Uterus (tissue), 4 donors: ENCODE measurements around the gene LRRC8B. TPM values are rescaled to one million over a fixed set of nuclear protein-coding genes. Genes with fewer than 3 reads are reported as not detected.
"Not testable (repeated sequence)": the region's sequence is repeated elsewhere in the genome, so short reads cannot be mapped to it uniquely, and the experiment has no call there.

Experiments used
- DNase-seq, 2 donors: peaks; one replicate each; pipeline ENCODE4 v3.0.0-alpha.2; 2019 to 2020
- H3K27ac ChIP-seq, 2 donors: fragments of 200-600 bp; sonication (generic); 1 replicate in 1 of 2; 2 replicates in 1 of 2; pipeline ENCODE4 v1.5.1; 2016 to 2018
- H3K27me3 ChIP-seq, 2 donors: fragments of 200-600 bp; sonication (generic); one replicate each; pipeline ENCODE4 v1.5.1; 2018 to 2019; ENCODE audit warnings: control low read depth in 1 of 2
- H3K36me3 ChIP-seq, 2 donors: fragments of 200-600 bp; sonication (generic); one replicate each; pipeline ENCODE4 v1.5.1; 2019; ENCODE audit warnings: control low read depth in 1 of 2
- H3K4me1 ChIP-seq, 2 donors: fragments of 200-600 bp; sonication (generic); one replicate each; pipeline ENCODE4 v1.5.1; 2018 to 2019; ENCODE audit warnings: control low read depth in 1 of 2
- H3K4me3 ChIP-seq, 2 donors: fragments of 200-600 bp; sonication (generic); 1 replicate in 1 of 2; 2 replicates in 1 of 2; pipeline ENCODE4 v1.5.1; 2018 to 2019; ENCODE audit warnings: mild to moderate bottlenecking in 1 of 2
- H3K9me3 ChIP-seq, 2 donors: fragments of 200-600 bp; sonication (generic); one replicate each; pipeline ENCODE4 v1.5.1; 2019; ENCODE audit warnings: control low read depth in 1 of 2
- POLR2A ChIP-seq, 2 donors: fragments of 450-650 bp; IDR thresholded peaks; one replicate each; pipeline ENCODE4 v1.6.1; 2016; ENCODE audit warnings: antibody characterized with exemption in 2 of 2, mild to moderate bottlenecking in 1 of 2, moderate library complexity in 1 of 2
- intact Hi-C: fragments of 100-400 bp; cut with DNase I; formaldehyde crosslinking; loops from one replicate; pipeline ENCODE4 v1.15.1; 2023; ENCODE audit warnings: low total_unique reads
- total RNA-seq, 4 donors: library from RNA; depleted of rRNA in 3 of 4; stranded (reverse); fragments of >200 nt in 3 of 4; gene quantifications; one replicate each; pipeline versions ENCODE4 v1.1.0 to v1.2.4, GENCODE V29; 2014 to 2023
- TF ChIP-seq, protein P1 (sequence below), 4 experiments: fragments of 200-600 bp in 2 of 4; fragments of 450-650 bp in 2 of 4; sonication (generic) in 2 of 4; IDR thresholded peaks; one replicate each; pipeline ENCODE4 v1.5.1; 2016 to 2019; ENCODE audit warnings: antibody characterized with exemption in 4 of 4, mild to moderate bottlenecking in 2 of 4, moderate library complexity in 1 of 4
- donor health status: DM: yes; HTN: yes; CAD: no.

LRRC8B gene
- total RNA-seq, 4 donors from 2014 or later = 1.0 to 9.8 (median 7.6) TPM

GRCh38 chr1:89627596-89627962 lies 103.0 kb downstream of the LRRC8B start:
- intact Hi-C loops = no loop called here
- Histone ChIP-seq H3K27me3 (no peaks in the 10 kb centered on the region), H3K27ac (no peak overlapping the region), H3K4me3 (no peak overlapping the region), H3K36me3 (no peaks in the 10 kb centered on the region), H3K9me3 (no peaks in the 10 kb centered on the region), H3K4me1 (peaks cover 0 to 4% of the 10 kb centered on the region in 2 donors)
- no peak for DNase-seq
- TF ChIP-seq, protein P1, sequence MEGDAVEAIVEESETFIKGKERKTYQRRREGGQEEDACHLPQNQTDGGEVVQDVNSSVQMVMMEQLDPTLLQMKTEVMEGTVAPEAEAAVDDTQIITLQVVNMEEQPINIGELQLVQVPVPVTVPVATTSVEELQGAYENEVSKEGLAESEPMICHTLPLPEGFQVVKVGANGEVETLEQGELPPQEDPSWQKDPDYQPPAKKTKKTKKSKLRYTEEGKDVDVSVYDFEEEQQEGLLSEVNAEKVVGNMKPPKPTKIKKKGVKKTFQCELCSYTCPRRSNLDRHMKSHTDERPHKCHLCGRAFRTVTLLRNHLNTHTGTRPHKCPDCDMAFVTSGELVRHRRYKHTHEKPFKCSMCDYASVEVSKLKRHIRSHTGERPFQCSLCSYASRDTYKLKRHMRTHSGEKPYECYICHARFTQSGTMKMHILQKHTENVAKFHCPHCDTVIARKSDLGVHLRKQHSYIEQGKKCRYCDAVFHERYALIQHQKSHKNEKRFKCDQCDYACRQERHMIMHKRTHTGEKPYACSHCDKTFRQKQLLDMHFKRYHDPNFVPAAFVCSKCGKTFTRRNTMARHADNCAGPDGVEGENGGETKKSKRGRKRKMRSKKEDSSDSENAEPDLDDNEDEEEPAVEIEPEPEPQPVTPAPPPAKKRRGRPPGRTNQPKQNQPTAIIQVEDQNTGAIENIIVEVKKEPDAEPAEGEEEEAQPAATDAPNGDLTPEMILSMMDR (IDR thresholded peaks at IDR 0.05) = no peak
- TF ChIP-seq POLR2A (IDR thresholded peaks at IDR 0.05) = no peak

GRCh38 chr1:89629146-89629545 lies 104.5 kb downstream of the LRRC8B start:
- Histone ChIP-seq H3K27me3 (no peaks in the 10 kb centered on the region), H3K36me3 (no peaks in the 10 kb centered on the region), H3K27ac (no peak overlapping the region), H3K4me3 (no peak overlapping the region), H3K4me1 (peaks cover 0 to 4% of the 10 kb centered on the region in 2 donors), H3K9me3 (no peaks in the 10 kb centered on the region)
- TF ChIP-seq, protein P1 (IDR thresholded peaks at IDR 0.05) = no peak
- TF ChIP-seq POLR2A (IDR thresholded peaks at IDR 0.05) = no peak
- DNase-seq = no peak
- intact Hi-C loops = no loop called here

GRCh38 chr1:89629600-89629999 lies 105.0 kb downstream of the LRRC8B start:
- H3K9me3 ChIP-seq, H3K36me3 ChIP-seq, H3K4me1 ChIP-seq, DNase-seq, H3K27me3 ChIP-seq, H3K27ac ChIP-seq, intact Hi-C loops, H3K4me3 ChIP-seq: not testable (repeated sequence)

DNA sequence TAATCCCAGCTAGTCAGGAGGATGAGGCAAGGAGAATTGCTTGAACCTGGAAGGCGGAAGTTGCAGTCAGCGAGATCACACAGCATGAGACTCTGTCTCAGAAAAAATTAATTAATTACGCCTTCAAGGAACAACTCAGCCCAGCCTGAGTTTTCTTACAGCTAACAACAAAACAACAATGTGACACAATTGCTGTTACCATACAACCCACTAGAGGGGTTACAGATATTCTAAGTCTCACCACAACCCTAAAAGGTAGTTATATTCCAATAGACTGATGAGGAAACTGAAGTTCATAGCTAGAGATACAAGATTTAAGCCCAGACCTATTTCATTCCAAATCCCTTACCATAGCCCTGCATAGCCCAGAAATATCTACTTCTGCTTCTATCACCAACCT lies 105.4 kb downstream of the LRRC8B start:
- Histone ChIP-seq H3K27me3 (no peaks in the 10 kb centered on the region), H3K9me3 (no peaks in the 10 kb centered on the region), H3K36me3 (no peaks in the 10 kb centered on the region), H3K4me3 (no peak overlapping the region), H3K4me1 (peaks cover 0 to 4% of the 10 kb centered on the region in 2 donors), H3K27ac (no peak overlapping the region)
- TF ChIP-seq, protein P1 (IDR thresholded peaks at IDR 0.05) = no peak
- no peak for TF ChIP-seq POLR2A (IDR thresholded peaks at IDR 0.05)
- no peak for DNase-seq
- intact Hi-C loops = loop anchor here (10.0 kb wide), 1 partner anchor 135 kb away; no protein-coding TSS in a partner anchor

GRCh38 chr1:89631816-89632656 lies 107.4 kb downstream of the LRRC8B start:
- DNase-seq = peak in 1 of 2 donors; percentile 27
- intact Hi-C loops = loop anchor here (10.0 kb wide), 1 partner anchor 133 kb away; no protein-coding TSS in a partner anchor
- H3K4me3 ChIP-seq = peak overlapping the region; percentile 80 to 94
- TF ChIP-seq, protein P1 (IDR thresholded peaks at IDR 0.05) = no peak
- TF ChIP-seq POLR2A (IDR thresholded peaks at IDR 0.05) = no peak
- H3K9me3 ChIP-seq = no peaks in the 10 kb centered on the region
- H3K27ac ChIP-seq = peak overlapping the region; percentile 93 to 95
- H3K36me3 ChIP-seq = no peaks in the 10 kb centered on the region
- peaks cover 0 to 4% of the 10 kb centered on the region in 2 donors for H3K4me1 ChIP-seq
- H3K27me3 ChIP-seq = no peaks in the 10 kb centered on the region
